PC-3 (cell line): ENCODE measurements around the gene MAP3K21.

Source experiments
- CTCF ChIP-seq: fragments of 300-600 bp; sonication (generic); conservative IDR thresholded peaks from 2 replicates; pipeline ENCODE4 v1.5.1; 2017; ENCODE audit warnings: antibody characterized with exemption, low read depth, mild to moderate bottlenecking, low read length
- EZH2 ChIP-seq: fragments of 300-600 bp; sonication (generic); IDR thresholded peaks from one replicate; pipeline ENCODE4 v1.6.1; 2017; ENCODE audit warnings: antibody characterized with exemption, mild to moderate bottlenecking, low read length; ENCODE audit not compliant: unreplicated experiment
- EZH2phosphoT487 ChIP-seq: fragments of 300-600 bp; sonication (generic); IDR thresholded peaks from 2 replicates; pipeline ENCODE4 v1.6.1; 2018; ENCODE audit warnings: mild to moderate bottlenecking, antibody characterized with exemption, low read length, borderline replicate concordance

- no peak for TF ChIP-seq CTCF
- TF ChIP-seq EZH2phosphoT487: no peak
- TF ChIP-seq EZH2: no peak
Observed at GRCh38 chr1:233368106-233368788, 40.7 kb downstream of the MAP3K21 start.
